ENCODE measurements around the gene ZNF567.
"Not testable (repeated sequence)": the region's sequence is repeated elsewhere in the genome, so short reads cannot be mapped to it uniquely, and the experiment has no call there.

ZNF567 gene

DNA sequence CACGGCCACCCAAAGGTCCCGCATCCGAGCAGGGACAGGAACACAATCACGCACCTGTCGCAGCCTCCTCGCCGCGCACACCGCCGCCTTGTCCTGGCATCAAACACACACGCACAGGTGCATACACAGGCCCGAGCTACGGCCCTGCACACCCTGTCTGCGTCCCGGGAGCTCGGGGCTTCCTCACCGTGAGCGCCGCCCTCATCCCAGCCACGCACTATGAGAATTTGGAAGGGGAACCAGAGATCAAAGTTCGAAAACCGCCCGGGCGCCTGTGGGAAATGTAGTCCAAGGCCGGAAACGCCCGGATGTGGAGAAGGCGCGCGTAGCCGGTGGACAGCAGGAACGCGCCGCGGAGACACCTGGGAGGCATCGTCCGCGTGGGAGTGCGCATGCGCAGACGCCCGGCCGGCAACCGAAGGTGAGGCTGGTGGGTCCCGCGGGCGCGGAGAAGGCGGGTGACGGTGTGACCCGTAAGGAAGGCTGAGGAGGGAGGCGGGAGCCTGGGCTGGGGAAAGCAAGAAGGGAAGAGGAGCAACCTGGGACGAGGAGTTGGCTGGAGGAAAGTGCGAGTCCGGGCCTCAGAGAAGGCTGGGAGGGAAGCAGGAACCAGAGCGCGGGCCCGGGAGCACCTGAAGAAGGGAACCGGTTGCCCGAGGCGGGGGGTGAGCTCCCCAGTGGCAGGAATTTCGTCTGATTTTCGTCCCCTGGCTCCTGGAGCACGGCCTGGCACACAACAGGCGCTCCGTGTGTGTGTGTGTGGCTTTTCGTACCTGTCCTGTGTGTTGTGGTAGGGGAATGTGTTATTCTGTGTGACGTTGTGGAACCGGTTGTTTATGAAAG, at the start of gene ZNF567:
TSS of gene ZNF567 (plus strand) at position 399 of the 843 bp plus-strand sequence. CDS start 7,256 bp downstream, outside the sequence.
- peak; percentile 93 for DNase-seq (ENCODE audit: low read depth)

DNA sequence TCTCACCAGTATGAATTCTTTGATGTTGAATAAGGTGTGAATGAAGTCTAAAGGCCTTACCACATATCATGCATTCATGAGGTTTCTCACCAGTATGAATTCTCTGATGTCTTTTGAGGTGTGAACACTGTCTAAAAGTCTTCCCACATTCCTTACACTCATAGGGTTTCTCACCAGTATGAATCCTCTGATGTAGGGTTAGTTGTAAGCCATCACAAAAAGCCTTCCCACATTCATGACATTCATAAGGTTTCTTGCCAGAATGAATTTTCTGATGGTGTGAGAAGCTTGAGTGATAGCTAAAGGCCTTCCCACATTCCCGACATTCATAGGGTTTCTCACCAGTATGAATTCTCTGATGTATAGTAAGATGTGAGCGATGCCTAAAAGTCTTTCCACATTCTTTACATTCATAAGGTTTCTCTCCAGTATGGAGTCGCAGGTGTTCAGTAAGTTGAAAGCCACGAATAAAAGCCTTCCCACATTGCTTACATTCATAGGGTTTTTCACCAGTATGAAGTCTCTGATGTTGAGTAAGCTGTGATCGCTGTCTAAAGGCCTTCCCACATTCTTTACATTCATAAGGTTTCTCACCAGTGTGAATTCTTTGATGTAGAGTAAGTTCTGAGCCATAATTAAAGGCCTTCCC, 48.4 kb upstream of the ZNF567 start:
- no peak for DNase-seq (ENCODE audit: low read depth)

DNA sequence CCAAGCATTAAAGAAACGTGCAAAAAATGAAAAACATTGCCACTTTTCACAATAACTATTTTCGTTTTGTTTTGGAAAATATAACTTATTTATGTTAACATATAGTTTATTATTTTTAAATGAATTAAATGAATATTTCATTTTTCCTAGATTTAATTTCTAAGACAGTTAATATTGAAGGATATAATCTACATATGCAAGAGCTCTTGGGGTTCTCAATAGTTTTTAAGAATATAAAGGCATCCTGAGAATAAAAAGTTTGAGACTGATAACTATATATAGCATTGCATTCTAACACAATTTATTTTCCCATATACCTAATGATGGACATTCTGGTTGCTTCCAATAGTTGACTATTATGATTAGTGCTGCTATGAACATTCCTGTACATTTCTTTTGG, 40.7 kb upstream of the ZNF567 start:
- no peak for DNase-seq (ENCODE audit: low read depth)

DNA sequence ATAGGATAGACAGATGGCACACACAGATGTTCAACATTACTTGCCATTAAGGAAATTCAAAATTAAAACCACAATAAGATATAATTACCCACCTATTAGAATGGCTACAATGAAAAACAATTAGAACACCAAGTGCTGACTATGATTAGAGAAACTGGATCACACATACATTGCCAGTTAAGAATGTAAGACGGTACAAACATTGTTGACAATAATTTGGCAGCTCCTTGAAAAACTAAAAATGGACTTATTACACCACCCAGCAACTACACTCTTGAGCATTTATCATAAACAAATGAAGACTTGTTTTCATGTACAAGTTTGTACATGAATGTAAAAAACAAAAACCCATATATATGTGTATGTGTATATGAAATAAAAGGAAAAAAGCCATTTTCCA, 34.5 kb upstream of the ZNF567 start:
- DNase-seq (ENCODE audit: low read depth), result no peak

DNA sequence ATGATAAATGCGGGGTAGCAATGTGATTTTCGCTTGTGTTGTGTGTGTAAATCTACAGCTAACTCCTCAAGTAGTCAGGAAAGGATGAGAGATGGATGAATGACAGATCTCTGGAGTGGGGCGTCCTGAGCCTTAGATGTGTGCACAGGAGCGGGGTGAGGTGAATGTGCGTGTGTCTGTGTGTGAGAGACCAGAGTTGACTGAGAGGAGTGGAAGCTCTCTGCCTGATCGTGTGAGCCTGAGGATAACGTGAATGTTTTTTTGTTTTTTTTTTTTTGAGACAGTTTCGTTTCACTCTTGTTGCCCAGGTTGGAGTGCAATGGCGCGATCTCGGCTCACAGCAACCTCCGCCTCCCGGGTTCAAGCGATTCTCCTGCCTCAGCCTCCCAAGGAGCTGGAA, 21.6 kb upstream of the ZNF567 start:
- DNase-seq (ENCODE audit: low read depth), result no peak

DNA sequence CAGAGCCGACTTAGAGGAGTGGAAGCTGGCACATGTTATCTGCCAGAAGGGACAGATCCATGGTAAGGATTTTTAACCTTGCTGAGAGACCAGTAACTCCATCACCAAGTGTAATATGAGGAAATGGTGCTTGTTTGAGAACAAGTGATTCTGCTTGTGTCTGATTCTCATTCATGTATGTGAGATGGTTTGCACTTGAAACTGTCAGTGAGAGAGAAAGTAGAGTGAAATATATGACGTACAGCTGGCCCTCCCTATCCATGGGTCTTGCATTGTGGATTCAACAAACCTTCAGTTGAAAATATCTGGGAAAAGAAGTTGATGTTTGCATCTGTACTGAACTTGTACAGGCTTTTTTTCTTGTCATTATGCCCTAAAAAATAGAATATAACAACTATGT, 18.8 kb upstream of the ZNF567 start:
- DNase-seq (ENCODE audit: low read depth), result no peak

DNA sequence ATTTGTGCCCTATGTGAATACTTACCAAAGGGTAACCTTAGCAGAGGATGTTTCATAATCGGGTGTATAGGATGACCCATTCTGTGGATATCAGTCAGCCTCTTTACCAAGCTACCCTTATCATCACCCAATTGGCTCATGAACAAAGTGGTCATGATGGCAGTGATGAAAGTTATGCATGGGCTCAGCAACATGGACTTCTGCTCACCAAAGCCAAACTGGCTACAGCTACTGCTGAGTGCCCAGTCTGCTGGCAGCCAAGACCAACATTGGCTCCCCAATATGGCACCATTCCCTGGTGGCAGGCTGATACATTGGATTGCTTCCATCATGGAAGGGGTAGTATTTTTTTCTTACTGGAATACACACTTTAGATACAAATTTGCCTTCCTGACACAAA, 15.0 kb upstream of the ZNF567 start:
- no peak for DNase-seq (ENCODE audit: low read depth)

DNA sequence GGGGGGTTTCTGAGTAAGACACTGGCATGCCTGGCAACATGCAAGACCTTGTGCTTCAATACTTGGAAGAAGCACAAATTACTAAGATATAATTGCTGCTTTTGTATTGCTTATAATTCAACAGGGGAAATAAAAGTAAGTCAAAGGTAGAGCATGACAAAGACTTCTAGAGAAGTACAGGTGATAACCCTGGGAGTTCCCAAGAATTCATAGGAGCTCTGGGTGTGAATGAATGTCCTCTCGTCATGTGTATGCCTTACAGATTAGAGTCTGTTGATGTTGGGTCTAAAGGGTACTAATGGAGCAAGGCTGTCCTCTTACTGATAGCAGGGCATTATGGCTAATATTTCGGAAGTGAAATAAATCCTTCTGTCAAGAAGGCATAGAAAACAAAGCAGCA, 13.2 kb upstream of the ZNF567 start:
- DNase-seq (ENCODE audit: low read depth), result no peak

DNA sequence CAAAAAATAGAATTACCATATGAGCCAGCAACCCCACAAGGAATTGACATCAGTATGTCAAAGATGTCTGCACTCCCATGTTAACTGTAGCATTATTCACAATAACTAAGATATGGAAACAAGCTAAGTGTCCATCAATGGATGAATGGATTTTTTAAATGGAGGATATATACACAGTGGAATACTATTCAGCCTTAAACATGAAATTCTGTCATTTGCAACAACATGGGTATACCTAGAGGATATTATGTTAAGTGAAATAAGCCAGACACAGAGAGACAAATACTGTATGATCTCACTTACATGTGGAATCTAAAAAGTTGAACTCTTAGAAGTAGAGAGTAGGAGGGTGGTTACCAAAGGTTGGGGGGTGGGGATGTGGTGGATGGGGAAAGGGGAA, 8.0 kb upstream of the ZNF567 start:
- DNase-seq (ENCODE audit: low read depth), result no peak

DNA sequence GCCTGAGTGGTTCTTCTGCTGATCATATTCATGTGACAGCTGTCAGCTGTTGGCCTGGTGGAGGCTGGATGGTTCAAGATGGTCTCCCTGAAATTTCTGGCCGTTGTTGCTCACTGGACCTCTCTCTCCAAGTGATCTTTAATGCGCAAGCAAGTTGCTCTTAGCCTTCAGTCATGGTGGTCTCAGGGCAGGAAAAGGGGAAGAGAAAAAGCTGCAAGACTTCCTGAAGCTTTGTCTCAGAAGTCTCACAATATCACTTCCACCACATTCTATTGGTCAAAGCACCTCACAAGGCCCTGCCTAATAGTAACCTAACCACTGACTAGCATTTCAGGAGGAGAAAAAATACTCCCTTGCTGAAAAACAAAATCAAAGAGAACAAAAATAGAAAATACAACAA, 1.6 kb upstream of the ZNF567 start:
- no peak for DNase-seq (ENCODE audit: low read depth)

DNA sequence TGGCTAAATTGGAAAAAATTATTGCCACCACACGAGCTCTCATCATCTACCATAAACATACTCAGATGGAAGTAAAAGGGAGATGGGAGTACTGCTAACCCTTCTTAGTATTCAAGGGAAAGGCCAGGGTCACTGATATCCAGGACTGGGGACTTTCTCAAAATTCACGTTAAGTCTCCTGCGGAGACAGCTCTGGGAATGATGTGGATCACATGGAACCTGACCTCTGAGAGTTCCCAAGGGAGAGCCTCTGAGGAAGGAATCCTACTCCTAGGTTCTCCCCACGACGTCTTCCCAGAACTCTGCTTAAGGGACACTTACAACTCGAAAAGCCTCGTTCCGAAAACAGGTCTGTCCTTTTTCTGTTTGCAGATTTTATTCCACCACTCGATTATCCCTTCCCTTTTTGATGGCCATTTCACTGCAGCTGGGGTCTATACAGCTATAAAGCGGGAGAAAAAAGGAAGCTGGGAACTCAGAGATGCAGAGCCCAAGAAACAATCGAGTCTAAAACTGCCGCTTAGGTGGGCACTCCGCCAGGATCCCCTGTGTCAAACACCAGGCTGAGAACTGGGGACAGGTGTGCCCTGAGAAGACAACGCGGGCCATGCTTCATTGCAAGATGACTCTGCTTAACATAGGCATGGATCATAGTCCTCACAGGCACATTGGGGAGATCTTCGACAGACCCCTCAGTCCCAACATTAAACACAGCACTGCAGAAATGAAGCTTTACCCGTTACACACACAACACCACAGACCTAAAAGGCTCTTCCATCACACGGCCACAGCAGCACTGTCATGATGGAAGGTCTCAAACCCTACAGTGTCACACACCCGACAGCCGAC, 823 bp upstream of the ZNF567 start:
- DNase-seq (ENCODE audit: low read depth), result no peak

DNA sequence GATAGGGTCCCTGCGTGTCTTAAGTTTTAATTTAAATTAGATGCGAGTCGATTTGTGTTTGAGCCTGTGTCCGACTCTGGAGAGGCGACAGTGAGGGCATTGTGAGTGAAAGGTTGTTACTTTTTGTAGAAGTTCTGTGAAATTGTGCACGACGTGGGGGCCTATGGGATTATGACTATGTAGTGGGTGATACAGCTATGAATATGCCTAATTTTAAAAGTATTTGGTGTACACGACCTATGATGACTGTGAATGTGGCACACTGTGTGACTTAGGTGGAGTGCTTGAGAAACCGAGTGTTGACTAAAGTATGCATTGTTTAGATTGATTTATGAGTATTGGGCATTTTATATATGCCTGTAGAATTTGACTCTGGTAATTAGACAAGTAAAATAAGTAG, 646 bp downstream of the ZNF567 start:
- DNase-seq (ENCODE audit: low read depth), result no peak

DNA sequence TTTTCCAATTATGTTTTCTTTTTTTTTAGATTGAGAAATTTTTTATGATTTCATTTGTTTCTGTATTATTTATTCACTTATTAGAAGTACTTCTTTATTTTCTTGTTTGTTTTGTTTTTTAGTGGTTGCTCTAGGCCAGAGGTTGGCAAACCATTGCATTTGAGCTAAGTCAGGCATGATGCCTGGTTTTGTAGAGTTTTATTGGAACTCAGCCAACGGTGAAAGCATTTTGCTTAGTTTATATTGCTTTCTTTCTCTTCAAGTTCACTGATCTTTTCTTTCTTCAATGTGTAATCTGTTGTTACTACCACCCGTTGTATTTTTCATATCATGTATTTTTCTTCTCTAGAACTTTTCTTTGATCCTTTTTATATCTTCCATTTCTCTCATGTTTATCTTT, 19.7 kb downstream of the ZNF567 start:
- no peak for DNase-seq (ENCODE audit: low read depth)

DNA sequence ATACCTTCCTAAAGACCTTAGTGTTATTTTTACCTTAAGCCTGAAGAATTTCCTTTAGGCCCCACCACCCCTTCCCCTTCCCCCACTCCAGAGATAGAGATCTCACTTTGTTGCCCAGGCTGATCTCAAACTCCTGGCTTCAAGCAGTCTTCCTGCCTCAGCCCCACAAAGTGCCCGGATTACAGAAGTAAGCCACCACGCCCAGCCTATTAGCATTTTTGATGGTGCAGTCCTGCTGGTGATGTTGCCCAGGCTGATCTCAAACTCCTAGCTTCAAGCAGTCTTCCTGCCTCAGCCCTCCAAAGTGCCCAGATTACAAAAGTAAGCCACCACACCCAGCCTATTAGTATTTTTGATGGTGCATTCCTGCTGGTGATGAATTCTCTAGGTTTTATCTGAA, 22.0 kb downstream of the ZNF567 start:
- no peak for DNase-seq (ENCODE audit: low read depth)

DNA sequence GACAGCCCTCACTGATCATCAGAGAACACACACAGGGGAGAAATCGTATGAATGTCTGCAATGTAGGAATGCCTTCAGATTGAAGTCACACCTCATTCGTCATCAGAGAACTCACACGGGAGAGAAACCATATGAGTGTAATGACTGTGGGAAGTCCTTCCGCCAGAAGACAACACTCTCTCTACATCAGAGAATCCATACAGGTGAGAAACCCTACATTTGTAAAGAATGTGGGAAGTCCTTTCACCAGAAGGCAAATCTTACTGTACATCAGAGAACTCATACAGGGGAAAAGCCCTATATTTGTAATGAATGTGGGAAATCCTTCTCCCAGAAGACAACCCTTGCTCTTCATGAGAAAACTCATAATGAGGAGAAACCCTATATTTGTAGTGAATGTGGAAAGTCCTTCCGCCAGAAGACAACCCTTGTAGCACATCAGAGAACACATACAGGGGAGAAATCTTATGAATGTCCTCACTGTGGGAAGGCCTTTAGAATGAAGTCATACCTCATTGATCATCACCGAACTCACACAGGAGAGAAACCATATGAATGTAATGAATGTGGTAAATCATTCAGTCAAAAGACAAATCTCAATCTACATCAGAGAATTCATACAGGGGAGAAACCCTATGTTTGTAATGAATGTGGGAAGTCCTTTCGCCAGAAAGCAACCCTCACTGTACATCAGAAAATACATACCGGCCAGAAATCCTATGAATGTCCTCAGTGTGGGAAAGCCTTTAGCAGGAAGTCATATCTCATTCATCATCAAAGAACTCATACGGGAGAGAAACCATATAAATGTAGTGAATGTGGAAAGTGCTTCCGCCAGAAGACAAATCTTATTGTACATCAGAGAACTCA, 32.5 kb downstream of the ZNF567 start:
- no peak for DNase-seq (ENCODE audit: low read depth)

DNA sequence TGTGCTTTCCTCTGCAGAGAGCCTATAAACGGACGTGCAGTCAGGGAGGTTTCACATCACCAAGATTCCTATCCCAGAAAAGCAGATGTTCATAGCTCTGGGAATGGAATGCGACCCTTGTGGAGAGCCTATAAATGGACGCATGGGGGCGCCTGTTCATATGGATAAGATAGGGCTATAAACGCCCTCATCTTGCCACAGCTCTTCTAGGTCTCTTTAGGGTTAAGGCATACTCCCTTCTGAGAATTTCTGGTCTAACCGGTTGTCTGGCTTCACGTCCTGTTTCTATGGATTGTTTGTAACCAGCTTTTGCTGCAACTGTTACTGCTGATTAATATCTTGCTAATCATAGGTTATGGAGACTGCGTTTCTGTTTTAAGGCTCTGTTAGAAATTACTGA, 48.8 kb downstream of the ZNF567 start:
- not testable (repeated sequence) for DNase-seq (ENCODE audit: low read depth)

DNA sequence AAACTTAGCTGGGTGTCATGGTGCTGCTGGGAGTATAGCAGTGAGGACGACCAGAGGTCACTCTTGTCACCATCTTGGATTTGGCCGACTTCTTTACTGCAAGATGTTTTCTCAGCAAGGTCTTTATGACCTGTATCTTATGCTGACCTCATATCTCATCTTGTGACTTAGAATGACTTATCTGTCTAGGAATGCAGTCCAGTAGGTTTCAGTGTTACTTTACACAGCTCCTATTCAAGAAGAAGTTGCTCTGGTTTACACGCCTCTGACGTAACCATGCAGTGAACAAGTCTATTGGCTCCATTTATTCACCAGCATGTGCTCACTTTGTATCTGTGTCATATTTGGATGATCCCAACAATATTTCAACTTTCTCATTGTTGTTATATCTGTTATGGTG, 58.5 kb downstream of the ZNF567 start:
- no peak for DNase-seq (ENCODE audit: low read depth)

DNA sequence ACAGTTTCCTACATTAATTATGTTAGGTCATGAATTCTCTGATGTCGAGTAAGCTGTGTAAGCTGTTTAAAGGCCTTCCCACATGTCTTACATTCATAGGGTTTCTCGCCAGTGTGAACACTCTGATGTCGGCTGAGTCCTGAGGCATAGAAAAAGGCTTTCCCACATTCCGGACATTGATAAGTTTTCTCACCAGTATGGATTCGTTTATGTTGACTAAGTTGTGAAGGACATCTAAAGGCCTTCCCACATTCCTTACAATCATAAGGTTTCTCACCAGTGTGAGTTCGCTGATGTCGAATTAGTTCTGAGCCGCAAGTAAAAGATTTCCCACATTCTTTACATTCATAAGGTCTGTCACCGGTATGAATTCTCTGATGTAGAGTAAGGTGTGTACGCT, 60.3 kb downstream of the ZNF567 start:
- DNase-seq (ENCODE audit: low read depth), result no peak

DNA sequence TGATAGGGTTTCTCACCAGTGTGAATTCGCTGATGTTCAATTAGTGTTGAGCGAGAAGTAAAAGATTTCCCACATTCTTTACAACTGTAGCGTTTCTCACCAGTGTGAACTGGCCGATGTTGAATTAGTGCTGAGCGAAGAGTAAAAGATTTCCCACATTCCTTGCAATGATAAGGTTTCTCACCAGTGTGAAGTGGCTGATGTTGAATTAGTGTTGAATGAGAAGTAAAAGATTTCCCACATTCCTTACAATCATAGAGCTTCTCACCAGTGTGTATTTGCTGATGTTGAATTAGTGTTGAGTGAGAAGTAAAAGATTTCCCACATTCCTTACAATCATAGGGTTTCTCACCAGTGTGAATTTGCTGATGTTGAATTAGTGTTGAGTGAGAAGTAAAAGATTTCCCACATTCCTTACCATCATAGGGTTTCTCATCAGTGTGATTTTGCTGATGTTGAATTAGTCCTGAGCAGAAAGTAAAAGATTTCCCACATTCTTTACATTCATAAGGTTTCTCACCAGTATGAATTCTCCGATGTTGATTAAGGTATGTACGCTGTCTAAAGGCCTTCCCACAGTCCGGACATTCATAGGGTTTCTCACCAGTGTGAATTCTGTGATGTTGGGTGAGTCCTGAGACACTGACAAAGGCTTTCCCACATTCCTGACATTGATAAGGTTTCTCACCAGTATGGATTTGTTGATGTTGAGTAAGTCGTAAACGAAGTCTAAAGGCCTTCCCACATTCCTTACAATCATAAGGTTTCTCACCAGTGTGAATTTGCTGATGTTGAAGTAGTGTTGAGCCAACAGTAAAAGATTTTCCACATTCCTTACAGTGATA, 61.2 kb downstream of the ZNF567 start:
- no peak for DNase-seq (ENCODE audit: low read depth)

DNA sequence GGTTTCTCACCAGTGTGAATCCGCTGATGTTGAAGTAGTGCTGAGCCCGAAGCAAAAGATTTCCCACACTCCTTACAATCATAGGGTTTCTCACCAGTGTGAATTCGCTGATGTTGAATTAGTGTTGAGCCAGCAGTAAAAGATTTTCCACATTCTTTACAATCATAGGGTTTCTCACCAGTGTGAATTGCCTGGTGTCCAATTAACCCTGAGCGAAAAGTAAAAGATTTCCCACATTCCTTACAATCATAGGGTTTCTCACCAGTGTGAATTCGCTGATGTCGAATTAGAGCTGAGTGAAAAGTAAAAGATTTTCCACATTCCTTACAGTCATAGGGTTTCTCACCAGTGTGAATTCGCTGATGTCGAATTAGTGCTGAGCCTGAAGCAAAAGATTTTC, 62.2 kb downstream of the ZNF567 start:
- DNase-seq (ENCODE audit: low read depth), result not testable (repeated sequence)

Data from T-helper 22 cell (primary cell).